Measurements from ENCODE around the gene PRKACA.

PRKACA gene

DNA sequence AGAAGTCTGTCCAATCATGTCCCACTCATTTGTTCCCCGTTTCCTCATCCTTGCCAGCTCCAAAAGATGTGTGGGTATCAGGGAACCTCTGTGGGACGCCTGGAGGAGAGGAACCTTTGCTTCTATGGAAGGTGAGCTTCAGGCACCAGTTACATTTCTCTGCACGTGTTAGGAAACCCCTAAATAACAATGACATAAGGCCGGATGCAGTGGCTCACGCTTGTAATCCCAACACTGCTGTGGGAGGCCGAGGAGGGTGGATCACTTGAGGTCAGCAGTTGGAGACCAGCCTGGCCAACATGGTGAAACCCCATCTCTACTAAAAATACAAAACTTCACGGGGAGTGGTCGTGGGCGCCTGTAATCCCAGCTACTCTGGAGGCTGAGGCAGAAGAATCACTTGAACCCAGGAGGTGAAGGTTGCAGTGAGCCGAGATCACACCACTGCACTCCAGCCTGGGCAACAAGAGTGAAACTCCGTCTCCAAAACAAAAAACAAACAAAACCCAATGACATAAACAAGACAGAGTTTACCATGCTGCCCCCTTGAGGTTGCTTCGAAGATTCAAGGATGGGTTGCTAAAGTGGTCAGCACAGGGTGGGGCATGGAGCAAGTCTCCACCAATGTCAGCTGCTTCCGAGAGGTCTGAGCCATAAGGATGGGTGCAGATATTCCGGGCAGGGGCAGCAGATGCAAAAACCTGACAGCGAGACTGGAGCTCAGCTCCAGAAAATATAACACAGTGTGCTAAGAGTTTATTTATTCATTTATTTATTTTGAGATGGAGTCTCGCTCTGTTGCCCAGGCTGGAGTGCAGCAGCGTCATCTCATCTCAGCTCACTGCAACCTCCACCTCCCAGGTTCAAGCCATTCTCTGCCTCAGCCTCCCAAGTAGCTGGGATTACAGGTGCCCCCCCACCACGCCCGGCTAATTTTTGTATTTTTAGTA lies 74.6 kb downstream of the PRKACA start:
- peak; percentile 47 for DNase-seq
